ENCODE data around the gene BCHE. TPM values are rescaled to one million over a fixed set of nuclear protein-coding genes. Genes with fewer than 3 reads are reported as not detected.

Gene BCHE
- total and polyA plus RNA-seq, 3 experiments from 2014 or later = not detected

- ChIA-PET CTCF (no interaction called here), POLR2A (no interaction called here)
- H3K27me3 Mint-ChIP-seq = no peaks in the 10 kb centered on the region
- H3K4me1 Mint-ChIP-seq = no peaks in the 10 kb centered on the region
- H3K36me3 Mint-ChIP-seq = no peaks in the 10 kb centered on the region
- DNase-seq = no peak
- H3K27ac ChIP-seq (ENCODE audit: low read depth, low read length) = no peak overlapping the region
- H3K27ac Mint-ChIP-seq = no peak overlapping the region
- H3K4me3 ChIP-seq (ENCODE audit: low read length) = no peak overlapping the region
- H3K36me3 ChIP-seq (ENCODE audit: insufficient read depth, low read length) = no peaks in the 10 kb centered on the region
- peaks cover 0 to 38% (median 9%) of the 10 kb centered on the region in 5 donors for H3K9me3 Mint-ChIP-seq
- no peaks in the 10 kb centered on the region for H3K9me3 ChIP-seq (ENCODE audit: low read length)
- H3K4me1 ChIP-seq (ENCODE audit: insufficient read depth, low read length) = no peaks in the 10 kb centered on the region
- H3K4me3 Mint-ChIP-seq = no peak overlapping the region
- no peaks in the 10 kb centered on the region for H3K27me3 ChIP-seq (ENCODE audit: insufficient read depth, low read length, poor library complexity, severe bottlenecking)
Measured at GRCh38 chr3:165742351-165742750, 94.9 kb downstream of the BCHE start.

- Mint-ChIP-seq H3K9me3 (peaks cover 0 to 13% (median 2%) of the 10 kb centered on the region in 5 donors), H3K36me3 (no peaks in the 10 kb centered on the region), H3K4me1 (no peaks in the 10 kb centered on the region), H3K4me3 (no peak overlapping the region), H3K27me3 (no peaks in the 10 kb centered on the region), H3K27ac (no peak overlapping the region)
- no peaks in the 10 kb centered on the region for H3K9me3 ChIP-seq (ENCODE audit: low read length)
- no peaks in the 10 kb centered on the region for H3K27me3 ChIP-seq (ENCODE audit: insufficient read depth, low read length, poor library complexity, severe bottlenecking)
- H3K27ac ChIP-seq (ENCODE audit: low read depth, low read length) = no peak overlapping the region
- ChIA-PET POLR2A (no interaction called here), CTCF (no interaction called here)
- no peaks in the 10 kb centered on the region for H3K4me1 ChIP-seq (ENCODE audit: insufficient read depth, low read length)
- H3K36me3 ChIP-seq (ENCODE audit: insufficient read depth, low read length) = no peaks in the 10 kb centered on the region
- no peak for DNase-seq
- H3K4me3 ChIP-seq (ENCODE audit: low read length) = no peak overlapping the region
Measured at GRCh38 chr3:165729756-165730155, 107.5 kb downstream of the BCHE start.

GRCh38 chr3:165728924-165729323, 108.3 kb downstream of the BCHE start:
- Histone ChIP-seq H3K4me1 (ENCODE audit: insufficient read depth, low read length) (no peaks in the 10 kb centered on the region), H3K9me3 (ENCODE audit: low read length) (no peaks in the 10 kb centered on the region), H3K4me3 (ENCODE audit: low read length) (no peak overlapping the region), H3K36me3 (ENCODE audit: insufficient read depth, low read length) (no peaks in the 10 kb centered on the region), H3K27ac (ENCODE audit: low read depth, low read length) (no peak overlapping the region), H3K27me3 (ENCODE audit: insufficient read depth, low read length, poor library complexity, severe bottlenecking) (no peaks in the 10 kb centered on the region)
- Mint-ChIP-seq H3K9me3 (peaks cover 0 to 11% (median 4%) of the 10 kb centered on the region in 5 donors), H3K4me1 (no peaks in the 10 kb centered on the region), H3K27ac (peak overlapping the region in 1 of 8 donors; percentile 54), H3K27me3 (no peaks in the 10 kb centered on the region), H3K36me3 (no peaks in the 10 kb centered on the region), H3K4me3 (no peak overlapping the region)
- ChIA-PET POLR2A (no interaction called here), CTCF (no interaction called here)
- no peak for DNase-seq

- no peaks in the 10 kb centered on the region for H3K36me3 Mint-ChIP-seq
- Histone ChIP-seq H3K9me3 (ENCODE audit: low read length) (no peaks in the 10 kb centered on the region), H3K36me3 (ENCODE audit: insufficient read depth, low read length) (no peaks in the 10 kb centered on the region), H3K4me1 (ENCODE audit: insufficient read depth, low read length) (no peaks in the 10 kb centered on the region), H3K4me3 (ENCODE audit: low read length) (no peak overlapping the region), H3K27me3 (ENCODE audit: insufficient read depth, low read length, poor library complexity, severe bottlenecking) (no peaks in the 10 kb centered on the region), H3K27ac (ENCODE audit: low read depth, low read length) (no peak overlapping the region)
- CTCF ChIA-PET = no interaction called here
- DNase-seq = no peak
- peaks cover 0 to 21% (median 3%) of the 10 kb centered on the region in 5 donors for H3K9me3 Mint-ChIP-seq
- no peaks in the 10 kb centered on the region for H3K27me3 Mint-ChIP-seq
- no peak overlapping the region for H3K4me3 Mint-ChIP-seq
- no peak overlapping the region for H3K27ac Mint-ChIP-seq
- POLR2A ChIA-PET = no interaction called here
- H3K4me1 Mint-ChIP-seq = no peaks in the 10 kb centered on the region
Measured at GRCh38 chr3:165725296-165725695, 111.9 kb downstream of the BCHE start.
